Testis (tissue), 2 donors: Measurements from ENCODE around the gene CDH4.

Source experiments
- POLR2A ChIP-seq: fragments of 450-650 bp; IDR thresholded peaks from one replicate; pipeline ENCODE4 v1.6.1; 2017; ENCODE audit warnings: antibody characterized with exemption, mild to moderate bottlenecking, moderate library complexity
- TF ChIP-seq, protein P1 (sequence below), 3 experiments: fragments of 450-650 bp in 2 of 3; fragments of 200-600 bp in 1 of 3; sonication (generic) in 1 of 3; IDR thresholded peaks; one replicate each; pipeline ENCODE4 v1.5.1; 2016 to 2019; ENCODE audit warnings: antibody characterized with exemption in 3 of 3, mild to moderate bottlenecking in 2 of 3, moderate library complexity in 1 of 3

DNA sequence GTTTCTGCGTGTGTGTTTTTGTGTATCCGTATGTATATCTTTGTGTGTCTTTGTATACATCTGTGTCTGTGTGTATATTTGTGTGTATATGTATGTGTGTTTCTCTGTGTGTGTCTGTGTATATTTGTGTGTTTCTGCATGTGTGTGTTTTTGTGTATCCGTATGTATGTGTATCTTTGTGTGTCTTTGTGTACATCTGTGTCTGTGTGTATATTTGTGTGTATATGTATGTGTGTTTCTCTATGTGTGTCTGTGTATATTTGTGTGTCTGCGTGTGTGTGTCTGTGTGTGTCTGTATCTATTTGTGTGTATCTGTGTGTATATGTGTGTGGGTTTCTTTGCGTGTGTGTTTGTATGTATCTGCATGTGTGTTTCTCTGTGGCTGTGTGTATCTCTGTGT is 192.6 kb downstream of the CDH4 start:
- TF ChIP-seq, protein P1, sequence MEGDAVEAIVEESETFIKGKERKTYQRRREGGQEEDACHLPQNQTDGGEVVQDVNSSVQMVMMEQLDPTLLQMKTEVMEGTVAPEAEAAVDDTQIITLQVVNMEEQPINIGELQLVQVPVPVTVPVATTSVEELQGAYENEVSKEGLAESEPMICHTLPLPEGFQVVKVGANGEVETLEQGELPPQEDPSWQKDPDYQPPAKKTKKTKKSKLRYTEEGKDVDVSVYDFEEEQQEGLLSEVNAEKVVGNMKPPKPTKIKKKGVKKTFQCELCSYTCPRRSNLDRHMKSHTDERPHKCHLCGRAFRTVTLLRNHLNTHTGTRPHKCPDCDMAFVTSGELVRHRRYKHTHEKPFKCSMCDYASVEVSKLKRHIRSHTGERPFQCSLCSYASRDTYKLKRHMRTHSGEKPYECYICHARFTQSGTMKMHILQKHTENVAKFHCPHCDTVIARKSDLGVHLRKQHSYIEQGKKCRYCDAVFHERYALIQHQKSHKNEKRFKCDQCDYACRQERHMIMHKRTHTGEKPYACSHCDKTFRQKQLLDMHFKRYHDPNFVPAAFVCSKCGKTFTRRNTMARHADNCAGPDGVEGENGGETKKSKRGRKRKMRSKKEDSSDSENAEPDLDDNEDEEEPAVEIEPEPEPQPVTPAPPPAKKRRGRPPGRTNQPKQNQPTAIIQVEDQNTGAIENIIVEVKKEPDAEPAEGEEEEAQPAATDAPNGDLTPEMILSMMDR (IDR thresholded peaks at IDR 0.05), result no peak
- no peak for TF ChIP-seq POLR2A
